Vagina (tissue), 2 donors: ENCODE results near the gene PAPPA2.

Experiments
- CTCF ChIP-seq, 3 experiments: fragments of 450-650 bp in 2 of 3; fragments of 200-600 bp in 1 of 3; sonication (generic) in 1 of 3; IDR thresholded peaks; one replicate each; pipeline ENCODE4 v1.5.1; 2017 to 2019; ENCODE audit warnings: antibody characterized with exemption in 3 of 3, mild to moderate bottlenecking in 2 of 3, moderate library complexity in 2 of 3
- POLR2A ChIP-seq, 2 donors: fragments of 450-650 bp; IDR thresholded peaks; one replicate each; pipeline ENCODE4 v1.6.1; 2017; ENCODE audit warnings: antibody characterized with exemption in 2 of 2, mild to moderate bottlenecking in 2 of 2, moderate library complexity in 2 of 2

GRCh38 chr1:176885341-176885740 lies 422.4 kb downstream of the PAPPA2 start:
- TF ChIP-seq CTCF (IDR thresholded peaks at IDR 0.05) (no peak), POLR2A (IDR thresholded peaks at IDR 0.05) (no peak)
